ENCODE measurements around the gene CLDN1. TPM values are rescaled to one million over a fixed set of nuclear protein-coding genes. Genes with fewer than 3 reads are reported as not detected.

CLDN1 gene
- total and polyA plus RNA-seq, 12 donors, result 15.6 to 155 (median 61.1) TPM

GRCh38 chr3:190337301-190337700, 15.1 kb upstream of the CLDN1 start:
- no peak overlapping the region for H3K4me3 ChIP-seq
- peak overlapping the region in 1 of 5 donors; percentile 84 for H3K27ac ChIP-seq
- TF ChIP-seq POLR2A (IDR thresholded peaks at IDR 0.05) (no peak), CTCF (IDR thresholded peaks at IDR 0.05) (no peak)
- 84 to 98% (median 93%) methylated on average over 5 of the region's 5 CpGs for WGBS, 4 donors
- peaks cover 0 to 9% of the 10 kb centered on the region in 2 donors for H3K4me1 ChIP-seq (replicated peaks in 1 of 2)
- H3K27me3 ChIP-seq, result no peaks in the 10 kb centered on the region
- no peaks in the 10 kb centered on the region for H3K9me3 ChIP-seq (replicated peaks in 1 of 3)
- DNase-seq, result no peak
- H3K36me3 ChIP-seq (replicated peaks in 1 of 2), result no peaks in the 10 kb centered on the region
- intact Hi-C loops (cut with DNase I), result no loop called here

- peak; percentile 49 to 89 (median 81) for DNase-seq
- intact Hi-C loops (cut with DNase I), result no loop called here
- TF ChIP-seq CTCF (IDR thresholded peaks at IDR 0.05), result no peak
- no peak for TF ChIP-seq POLR2A (IDR thresholded peaks at IDR 0.05)
- WGBS, 4 donors, result 52 to 58% (median 55%) methylated on average over 3 of the region's 3 CpGs
- H3K36me3 ChIP-seq (replicated peaks in 1 of 2), result no peaks in the 10 kb centered on the region
- no peak overlapping the region for H3K4me3 ChIP-seq
- no peaks in the 10 kb centered on the region for H3K27me3 ChIP-seq
- H3K27ac ChIP-seq, result peak overlapping the region in 4 of 5 donors; percentile 36 to 84 (median 60)
- peaks cover 0 to 9% of the 10 kb centered on the region in 2 donors for H3K4me1 ChIP-seq (replicated peaks in 1 of 2)
- no peaks in the 10 kb centered on the region for H3K9me3 ChIP-seq (replicated peaks in 1 of 3)
Measured at GRCh38 chr3:190336516-190337189, 14.4 kb upstream of the CLDN1 start.

GRCh38 chr3:190333961-190334360, 11.7 kb upstream of the CLDN1 start:
- 73 to 88% (median 79%) methylated on average over 1 of the region's 1 CpG for WGBS, 4 donors
- intact Hi-C loops (cut with DNase I), result no loop called here

More at GRCh38 chr3:190333961-190334360, 11.7 kb upstream of the CLDN1 start:
- DNase-seq, result no peak
- Histone ChIP-seq H3K27ac (no peak overlapping the region), H3K4me3 (no peak overlapping the region), H3K9me3 (replicated peaks in 1 of 3) (no peaks in the 10 kb centered on the region), H3K27me3 (no peaks in the 10 kb centered on the region), H3K36me3 (replicated peaks in 1 of 2) (no peaks in the 10 kb centered on the region), H3K4me1 (replicated peaks in 1 of 2) (peaks cover 0 to 9% of the 10 kb centered on the region in 2 donors)
- no peak for TF ChIP-seq CTCF (IDR thresholded peaks at IDR 0.05)
- no peak for TF ChIP-seq POLR2A (IDR thresholded peaks at IDR 0.05)
